ENCODE results near the gene CORO2A.
"Not testable (repeated sequence)": the region's sequence is repeated elsewhere in the genome, so short reads cannot be mapped to it uniquely, and the experiment has no call there.

The CORO2A gene

GRCh38 chr9:98132806-98133631 lies 59.4 kb downstream of the CORO2A start:
- no peaks in the 10 kb centered on the region for H3K4me1 ChIP-seq (ENCODE audit: control insufficient read depth, insufficient read depth, low read length)
- H3K9me3 ChIP-seq (ENCODE audit: control insufficient read depth, insufficient read depth, low read length): no peaks in the 10 kb centered on the region
- no peak overlapping the region for H3K9ac ChIP-seq (ENCODE audit: low read depth, low read length)
- peaks cover 7% of the 10 kb centered on the region for H3K36me3 ChIP-seq (ENCODE audit: control insufficient read depth, insufficient read depth, low read length)
- H3K27me3 ChIP-seq (ENCODE audit: control insufficient read depth, insufficient read depth, low read length): no peaks in the 10 kb centered on the region
- H3K4me3 ChIP-seq (ENCODE audit: low read depth, low read length): no peak overlapping the region

- Histone ChIP-seq H3K4me1 (ENCODE audit: control insufficient read depth, insufficient read depth, low read length) (no peaks in the 10 kb centered on the region), H3K4me3 (ENCODE audit: low read depth, low read length) (no peak overlapping the region), H3K9ac (ENCODE audit: low read depth, low read length) (no peak overlapping the region), H3K9me3 (ENCODE audit: control insufficient read depth, insufficient read depth, low read length) (no peaks in the 10 kb centered on the region), H3K27me3 (ENCODE audit: control insufficient read depth, insufficient read depth, low read length) (no peaks in the 10 kb centered on the region), H3K36me3 (ENCODE audit: control insufficient read depth, insufficient read depth, low read length) (peaks cover 7% of the 10 kb centered on the region)
Observed at GRCh38 chr9:98132158-98132557, 60.3 kb downstream of the CORO2A start.

- Histone ChIP-seq H3K36me3 (ENCODE audit: control insufficient read depth, insufficient read depth, low read length) (peaks cover 12% of the 10 kb centered on the region), H3K9ac (ENCODE audit: low read depth, low read length) (no peak overlapping the region), H3K27me3 (ENCODE audit: control insufficient read depth, insufficient read depth, low read length) (no peaks in the 10 kb centered on the region)
Observed at GRCh38 chr9:98130576-98131228, 61.7 kb downstream of the CORO2A start.

GRCh38 chr9:98130060-98130459 lies 62.4 kb downstream of the CORO2A start:
- H3K4me3 ChIP-seq (ENCODE audit: low read depth, low read length); H3K4me1 ChIP-seq (ENCODE audit: control insufficient read depth, insufficient read depth, low read length); H3K9me3 ChIP-seq (ENCODE audit: control insufficient read depth, insufficient read depth, low read length); H3K9ac ChIP-seq (ENCODE audit: low read depth, low read length); H3K27me3 ChIP-seq (ENCODE audit: control insufficient read depth, insufficient read depth, low read length): not testable (repeated sequence)
- peaks cover 12% of the 10 kb centered on the region for H3K36me3 ChIP-seq (ENCODE audit: control insufficient read depth, insufficient read depth, low read length)

More at GRCh38 chr9:98130576-98131228, 61.7 kb downstream of the CORO2A start:
- Histone ChIP-seq H3K4me3 (ENCODE audit: low read depth, low read length) (no peak overlapping the region), H3K9me3 (ENCODE audit: control insufficient read depth, insufficient read depth, low read length) (no peaks in the 10 kb centered on the region), H3K4me1 (ENCODE audit: control insufficient read depth, insufficient read depth, low read length) (no peaks in the 10 kb centered on the region)

- no peaks in the 10 kb centered on the region for H3K27me3 ChIP-seq (ENCODE audit: control insufficient read depth, insufficient read depth, low read length)
- H3K36me3 ChIP-seq (ENCODE audit: control insufficient read depth, insufficient read depth, low read length): peaks cover 12% of the 10 kb centered on the region
- no peak overlapping the region for H3K4me3 ChIP-seq (ENCODE audit: low read depth, low read length)
- H3K9ac ChIP-seq (ENCODE audit: low read depth, low read length): no peak overlapping the region
- H3K4me1 ChIP-seq (ENCODE audit: control insufficient read depth, insufficient read depth, low read length): no peaks in the 10 kb centered on the region
- H3K9me3 ChIP-seq (ENCODE audit: control insufficient read depth, insufficient read depth, low read length): no peaks in the 10 kb centered on the region
Observed at GRCh38 chr9:98129451-98129881, 63.0 kb downstream of the CORO2A start.

GRCh38 chr9:98128316-98128715 lies 64.1 kb downstream of the CORO2A start:
- Histone ChIP-seq H3K4me3 (ENCODE audit: low read depth, low read length) (no peak overlapping the region), H3K27me3 (ENCODE audit: control insufficient read depth, insufficient read depth, low read length) (no peaks in the 10 kb centered on the region), H3K36me3 (ENCODE audit: control insufficient read depth, insufficient read depth, low read length) (peaks cover 9% of the 10 kb centered on the region), H3K4me1 (ENCODE audit: control insufficient read depth, insufficient read depth, low read length) (no peaks in the 10 kb centered on the region), H3K9ac (ENCODE audit: low read depth, low read length) (no peak overlapping the region), H3K9me3 (ENCODE audit: control insufficient read depth, insufficient read depth, low read length) (no peaks in the 10 kb centered on the region)

- Histone ChIP-seq H3K36me3 (ENCODE audit: control insufficient read depth, insufficient read depth, low read length) (peaks cover 9% of the 10 kb centered on the region), H3K4me3 (ENCODE audit: low read depth, low read length) (no peak overlapping the region), H3K9me3 (ENCODE audit: control insufficient read depth, insufficient read depth, low read length) (no peaks in the 10 kb centered on the region), H3K9ac (ENCODE audit: low read depth, low read length) (no peak overlapping the region), H3K27me3 (ENCODE audit: control insufficient read depth, insufficient read depth, low read length) (no peaks in the 10 kb centered on the region), H3K4me1 (ENCODE audit: control insufficient read depth, insufficient read depth, low read length) (no peaks in the 10 kb centered on the region)
Observed at GRCh38 chr9:98127226-98127625, 65.2 kb downstream of the CORO2A start.

- H3K4me3 ChIP-seq (ENCODE audit: low read depth, low read length): no peak overlapping the region
- no peaks in the 10 kb centered on the region for H3K9me3 ChIP-seq (ENCODE audit: control insufficient read depth, insufficient read depth, low read length)
- H3K36me3 ChIP-seq (ENCODE audit: control insufficient read depth, insufficient read depth, low read length): peaks cover 9% of the 10 kb centered on the region
- no peaks in the 10 kb centered on the region for H3K27me3 ChIP-seq (ENCODE audit: control insufficient read depth, insufficient read depth, low read length)
- H3K9ac ChIP-seq (ENCODE audit: low read depth, low read length): no peak overlapping the region
- H3K4me1 ChIP-seq (ENCODE audit: control insufficient read depth, insufficient read depth, low read length): no peaks in the 10 kb centered on the region
Observed at GRCh38 chr9:98124637-98125426, 67.6 kb downstream of the CORO2A start.

- H3K9me3 ChIP-seq (ENCODE audit: control insufficient read depth, insufficient read depth, low read length); H3K4me3 ChIP-seq (ENCODE audit: low read depth, low read length); H3K9ac ChIP-seq (ENCODE audit: low read depth, low read length); H3K36me3 ChIP-seq (ENCODE audit: control insufficient read depth, insufficient read depth, low read length); H3K27me3 ChIP-seq (ENCODE audit: control insufficient read depth, insufficient read depth, low read length); H3K4me1 ChIP-seq (ENCODE audit: control insufficient read depth, insufficient read depth, low read length): not testable (repeated sequence)
Observed at GRCh38 chr9:98124091-98124490, 68.3 kb downstream of the CORO2A start.

- H3K27me3 ChIP-seq (ENCODE audit: control insufficient read depth, insufficient read depth, low read length): no peaks in the 10 kb centered on the region
- H3K4me3 ChIP-seq (ENCODE audit: low read depth, low read length): no peak overlapping the region
- H3K9ac ChIP-seq (ENCODE audit: low read depth, low read length): no peak overlapping the region
- H3K9me3 ChIP-seq (ENCODE audit: control insufficient read depth, insufficient read depth, low read length): no peaks in the 10 kb centered on the region
- H3K36me3 ChIP-seq (ENCODE audit: control insufficient read depth, insufficient read depth, low read length): no peaks in the 10 kb centered on the region
- no peaks in the 10 kb centered on the region for H3K4me1 ChIP-seq (ENCODE audit: control insufficient read depth, insufficient read depth, low read length)
Observed at GRCh38 chr9:98121058-98121457, 71.4 kb downstream of the CORO2A start.

- Histone ChIP-seq H3K4me3 (ENCODE audit: low read depth, low read length) (no peak overlapping the region), H3K9ac (ENCODE audit: low read depth, low read length) (no peak overlapping the region), H3K36me3 (ENCODE audit: control insufficient read depth, insufficient read depth, low read length) (no peaks in the 10 kb centered on the region), H3K27me3 (ENCODE audit: control insufficient read depth, insufficient read depth, low read length) (no peaks in the 10 kb centered on the region), H3K4me1 (ENCODE audit: control insufficient read depth, insufficient read depth, low read length) (no peaks in the 10 kb centered on the region), H3K9me3 (ENCODE audit: control insufficient read depth, insufficient read depth, low read length) (no peaks in the 10 kb centered on the region)
Observed at GRCh38 chr9:98120476-98120875, 72.0 kb downstream of the CORO2A start.
